HAP-1 (cell line): ENCODE measurements around the gene FTSJ3.

Experiments
- DNase-seq, 2 experiments: peaks; one replicate each; pipeline ENCODE4 v3.0.0-alpha.2; 2016 to 2020; ENCODE audit warnings: low spot score in 2 of 2
- H3K27me3 ChIP-seq: fragments of 250-450 bp; sonication (Bioruptor Pico); 2 replicates; pipeline ENCODE4 v1.5.1; 2020; ENCODE audit warnings: low read depth, mild to moderate bottlenecking, moderate library complexity
- H3K36me3 ChIP-seq: fragments of 250-450 bp; sonication (Bioruptor Pico); replicated peaks from 2 replicates; pipeline ENCODE4 v1.5.1; 2020; ENCODE audit warnings: mild to moderate bottlenecking
- H3K4me1 ChIP-seq: fragments of 250-450 bp; sonication (Bioruptor Pico); 2 replicates; pipeline ENCODE4 v1.5.1; 2020; ENCODE audit warnings: mild to moderate bottlenecking
- H3K4me3 ChIP-seq: fragments of 250-450 bp; sonication (Bioruptor Pico); 2 replicates; pipeline ENCODE4 v1.5.1; 2020; ENCODE audit warnings: mild to moderate bottlenecking, moderate library complexity
- H3K9me3 ChIP-seq: fragments of 250-450 bp; sonication (Bioruptor Pico); 2 replicates; pipeline ENCODE4 v1.5.1; 2020; ENCODE audit warnings: mild to moderate bottlenecking, moderate library complexity
- in situ Hi-C: fragments of 300-500 bp; cut with MboI; formaldehyde crosslinking; loops from 3 replicates; pipeline ENCODE4 v1.14.3; 2020; ENCODE audit warnings: low sequenced_read_pairs, inconsistent platforms, mixed read lengths

Gene FTSJ3

DNA sequence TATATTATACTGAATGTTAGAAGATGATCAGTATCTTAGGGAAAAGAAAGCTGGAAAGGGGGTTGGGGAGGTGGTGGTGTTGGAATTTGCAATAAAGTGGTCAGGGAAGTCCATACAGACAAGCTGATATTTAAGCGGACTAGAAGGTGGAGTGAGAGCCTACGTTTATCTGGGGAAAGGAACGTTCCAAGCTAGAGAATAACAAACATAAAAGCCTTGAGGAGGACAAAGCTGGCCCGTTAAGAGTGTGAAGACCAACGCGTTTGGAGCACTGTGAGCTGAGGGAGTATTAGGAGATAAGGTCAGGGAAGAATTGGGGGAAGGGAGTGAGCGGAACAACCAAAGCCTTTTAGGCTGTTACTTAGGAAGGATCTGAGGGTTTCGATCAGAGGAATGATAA lies 52.0 kb downstream of the FTSJ3 start:
- H3K9me3 ChIP-seq, result no peaks in the 10 kb centered on the region
- DNase-seq, result peak in 1 of 2 experiments; percentile 12
- peak overlapping the region; percentile 76 for H3K4me3 ChIP-seq
- peaks cover 39% of the 10 kb centered on the region for H3K36me3 ChIP-seq
- H3K27me3 ChIP-seq, result no peaks in the 10 kb centered on the region
- peaks cover 12% of the 10 kb centered on the region for H3K4me1 ChIP-seq
- in situ Hi-C loops, result no loop called here

DNA sequence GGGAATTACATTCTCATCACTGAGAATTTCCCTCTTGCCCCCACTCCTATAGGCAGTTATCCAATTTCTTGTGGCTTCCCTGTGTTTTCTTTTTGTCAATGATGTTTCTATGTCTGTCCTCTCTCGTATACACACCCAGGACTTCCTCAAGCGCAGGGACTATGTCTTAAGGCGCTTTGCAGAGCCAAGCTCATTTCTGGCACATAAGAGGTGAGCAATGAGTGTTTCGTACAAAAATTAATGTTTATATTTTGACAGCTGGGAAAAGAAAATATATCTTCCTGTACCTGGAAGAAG lies 52.5 kb downstream of the FTSJ3 start:
- Histone ChIP-seq H3K27me3 (no peaks in the 10 kb centered on the region), H3K4me1 (peaks cover 14% of the 10 kb centered on the region), H3K4me3 (peak overlapping the region; percentile 76), H3K9me3 (no peaks in the 10 kb centered on the region), H3K36me3 (peaks cover 36% of the 10 kb centered on the region)
- DNase-seq, result peak in 1 of 2 experiments; percentile 20
- in situ Hi-C loops, result no loop called here

DNA sequence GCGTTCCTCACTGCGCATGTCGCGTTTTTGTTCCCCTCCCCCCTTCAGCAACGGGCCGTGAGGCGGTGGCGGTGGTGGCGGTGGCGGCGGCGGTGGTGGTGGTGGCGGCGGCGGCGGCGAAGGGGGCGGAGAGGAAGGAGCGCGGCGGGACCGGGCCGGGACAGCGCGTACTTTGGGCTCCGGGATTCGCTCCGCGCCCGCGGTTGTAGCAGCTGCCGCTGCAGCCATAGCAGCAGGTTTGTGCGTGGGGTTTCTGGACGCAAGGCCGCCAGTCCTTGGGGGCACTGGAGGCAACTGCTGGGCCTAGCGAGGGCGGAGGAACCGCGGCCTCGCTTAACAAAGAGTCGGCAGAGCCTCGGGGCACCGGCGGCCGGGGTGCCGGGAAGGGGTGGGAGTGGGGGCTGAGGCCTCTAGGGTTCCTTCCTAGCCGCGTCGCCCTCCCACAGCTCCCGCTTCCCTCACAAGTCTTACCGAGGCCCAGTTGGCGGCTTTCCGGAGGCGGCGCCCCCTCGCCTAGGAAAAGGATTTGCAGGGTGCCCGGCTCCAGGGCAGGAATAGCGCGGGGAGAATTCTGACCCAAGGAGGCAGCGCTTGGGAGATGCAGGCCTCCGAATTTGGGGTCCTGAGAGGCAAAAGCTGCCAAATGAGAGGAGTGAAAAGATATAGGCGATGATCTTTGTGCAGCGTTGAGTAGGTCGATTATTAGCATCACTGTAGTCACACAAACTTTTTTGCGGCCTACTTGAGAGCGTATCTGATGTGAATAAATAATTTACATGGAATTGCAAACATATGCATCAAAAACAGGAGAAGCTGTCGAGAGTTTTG lies 53.1 kb downstream of the FTSJ3 start, which contains the start of gene DDX42:
TSS of gene DDX42 (plus strand) at position 30 of the 828 bp plus-strand sequence. CDS start 12,880 bp downstream, outside the sequence.
- Histone ChIP-seq H3K4me3 (peak within 1 kb of the TSS; percentile 76), H3K9me3 (no peaks in the 10 kb centered on the region), H3K4me1 (peaks cover 14% of the 10 kb centered on the region), H3K36me3 (peaks cover 33% of the 10 kb centered on the region), H3K27me3 (no peaks in the 10 kb centered on the region)
- in situ Hi-C loops, result no loop called here
- DNase-seq, result peak; percentile 8 to 94

DNA sequence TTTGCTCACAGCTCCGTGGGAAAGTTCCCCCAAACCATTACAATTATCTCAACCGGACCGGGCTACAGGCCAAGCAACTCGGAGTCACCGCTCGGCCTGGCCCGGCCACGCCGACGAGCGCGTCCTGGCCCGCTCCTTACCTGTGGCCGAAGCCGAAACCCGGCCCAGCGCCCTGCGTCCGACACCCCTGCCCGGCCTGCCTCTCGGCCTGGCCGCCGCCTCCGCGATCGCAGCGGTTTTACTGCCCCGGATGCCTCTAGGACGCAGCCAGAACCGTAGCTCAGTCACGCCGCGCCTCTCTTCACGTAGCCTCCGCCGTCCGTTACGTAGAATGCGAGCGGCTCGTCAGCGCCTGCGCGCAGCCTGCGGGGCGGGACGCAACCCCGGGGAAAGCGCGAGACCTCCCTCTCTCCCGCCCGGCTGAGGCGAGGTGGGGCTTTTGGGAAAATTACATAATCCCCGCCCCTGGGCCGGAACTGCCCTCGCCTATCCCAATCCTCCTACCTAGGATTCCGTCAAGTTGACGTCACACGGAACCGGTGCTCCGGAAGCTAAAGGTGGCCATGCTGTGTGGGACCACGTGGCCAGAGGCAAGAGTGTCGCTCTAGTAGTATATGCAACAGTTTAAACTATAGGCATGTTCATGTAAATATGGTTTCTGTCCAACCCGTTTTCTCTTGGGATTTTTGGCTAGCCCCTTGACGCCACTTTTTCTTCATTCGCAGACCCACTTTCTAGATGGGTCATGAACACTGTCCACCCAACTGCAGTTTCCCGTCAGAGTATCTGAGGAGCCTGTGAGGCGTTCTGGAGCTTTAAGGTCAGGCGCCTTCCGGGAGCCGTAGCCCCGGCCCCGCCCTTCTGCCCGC lies 54.0 kb downstream of the FTSJ3 start, which contains the start of gene CCDC47:
TSS of gene CCDC47 (minus strand) at position 326 of the 869 bp plus-strand sequence. CDS start 7,422 bp downstream, outside the sequence.
- peak; percentile 98 to 99 for DNase-seq
- Histone ChIP-seq H3K27me3 (no peaks in the 10 kb centered on the region), H3K36me3 (peaks cover 29% of the 10 kb centered on the region), H3K4me3 (peak within 1 kb of the TSS; percentile 76), H3K4me1 (peaks cover 16% of the 10 kb centered on the region), H3K9me3 (no peaks in the 10 kb centered on the region)
- in situ Hi-C loops, result no loop called here

DNA sequence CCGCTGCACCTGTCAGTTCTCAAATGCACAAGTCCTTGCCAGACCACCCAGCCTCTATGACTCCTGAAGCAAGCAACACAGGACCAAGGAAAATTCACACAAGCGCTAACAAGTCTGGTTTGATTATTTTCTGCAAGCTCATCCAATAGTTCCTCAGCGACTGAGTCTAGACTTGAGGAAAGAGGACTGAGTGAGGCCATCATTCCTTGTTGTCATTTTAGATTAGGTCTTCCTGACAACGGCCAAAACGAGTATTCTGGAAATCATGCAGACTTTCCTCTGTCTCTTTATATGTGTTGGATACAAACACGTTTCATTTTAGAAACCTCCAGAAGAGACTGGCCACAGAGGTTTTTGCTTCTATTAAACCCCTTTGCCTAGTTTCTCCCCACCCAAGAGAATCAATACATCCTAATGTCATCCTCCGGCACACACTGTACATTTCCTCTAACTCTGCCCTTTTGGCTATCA lies 54.6 kb downstream of the FTSJ3 start:
- no peaks in the 10 kb centered on the region for H3K27me3 ChIP-seq
- peaks cover 17% of the 10 kb centered on the region for H3K4me1 ChIP-seq
- DNase-seq, result peak in 1 of 2 experiments; percentile 9
- H3K9me3 ChIP-seq, result no peaks in the 10 kb centered on the region
- peaks cover 27% of the 10 kb centered on the region for H3K36me3 ChIP-seq
- H3K4me3 ChIP-seq, result peak overlapping the region; percentile 76
- in situ Hi-C loops, result no loop called here
